Measurements from ENCODE around the gene PCDHB13. TPM values are rescaled to one million over a fixed set of nuclear protein-coding genes. Genes with fewer than 3 reads are reported as not detected.
"Not testable (repeated sequence)": the region's sequence is repeated elsewhere in the genome, so short reads cannot be mapped to it uniquely, and the experiment has no call there.

The PCDHB13 gene
- total RNA-seq, 1 donor = not detected

DNA sequence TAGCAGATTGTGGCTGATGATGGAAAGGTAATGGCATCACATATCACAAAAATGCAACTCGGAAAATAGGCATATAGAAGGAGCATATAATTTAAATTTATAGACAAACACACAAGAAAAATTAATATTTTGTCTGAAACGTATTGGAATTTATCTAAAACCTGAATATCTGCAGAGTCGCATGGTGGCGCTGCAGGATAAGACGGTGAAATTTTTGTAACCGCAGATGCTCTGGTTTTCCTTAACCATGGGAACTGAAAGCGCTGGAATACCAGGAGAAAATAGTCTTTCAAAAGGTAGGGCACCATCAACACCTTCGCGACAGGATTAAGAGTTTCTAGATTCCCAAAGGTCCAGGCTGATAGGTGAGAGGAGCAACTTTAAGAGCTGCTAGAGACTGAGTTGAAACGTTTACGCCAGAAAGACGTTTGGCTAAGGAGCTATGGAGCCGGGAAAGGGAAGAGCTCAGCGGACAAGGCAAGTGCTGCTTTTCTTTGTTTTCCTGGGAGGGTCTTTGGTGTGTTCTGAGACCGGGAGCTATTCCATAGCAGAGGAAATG, 20.5 kb downstream of the PCDHB13 start:
- Histone ChIP-seq H3K9me3 (ENCODE audit: low read depth, low read length) (peaks cover 31% of the 10 kb centered on the region), H3K4me1 (ENCODE audit: insufficient read depth, low read length) (no peaks in the 10 kb centered on the region), H3K4me3 (ENCODE audit: low read length) (no peak overlapping the region), H3K27me3 (ENCODE audit: insufficient read depth, low read length) (peaks cover 43% of the 10 kb centered on the region)

DNA sequence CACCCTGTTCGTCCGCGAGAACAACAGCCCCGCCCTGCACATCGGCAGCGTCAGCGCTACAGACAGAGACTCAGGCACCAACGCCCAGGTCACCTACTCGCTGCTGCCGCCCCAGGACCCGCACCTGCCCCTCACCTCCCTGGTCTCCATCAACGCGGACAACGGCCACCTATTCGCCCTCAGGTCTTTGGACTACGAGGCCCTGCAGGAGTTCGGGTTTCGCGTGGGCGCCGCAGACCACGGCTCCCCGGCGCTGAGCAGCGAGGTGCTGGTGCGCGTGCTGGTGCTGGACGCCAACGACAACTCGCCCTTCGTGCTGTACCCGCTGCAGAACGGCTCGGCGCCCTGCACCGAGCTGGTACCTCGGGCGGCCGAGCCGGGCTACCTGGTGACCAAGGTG, 22.2 kb downstream of the PCDHB13 start:
- peaks cover 57% of the 10 kb centered on the region for H3K27me3 ChIP-seq (ENCODE audit: insufficient read depth, low read length)
- H3K4me3 ChIP-seq (ENCODE audit: low read length); H3K4me1 ChIP-seq (ENCODE audit: insufficient read depth, low read length): not testable (repeated sequence)
- peaks cover 41% of the 10 kb centered on the region for H3K9me3 ChIP-seq (ENCODE audit: low read depth, low read length)

DNA sequence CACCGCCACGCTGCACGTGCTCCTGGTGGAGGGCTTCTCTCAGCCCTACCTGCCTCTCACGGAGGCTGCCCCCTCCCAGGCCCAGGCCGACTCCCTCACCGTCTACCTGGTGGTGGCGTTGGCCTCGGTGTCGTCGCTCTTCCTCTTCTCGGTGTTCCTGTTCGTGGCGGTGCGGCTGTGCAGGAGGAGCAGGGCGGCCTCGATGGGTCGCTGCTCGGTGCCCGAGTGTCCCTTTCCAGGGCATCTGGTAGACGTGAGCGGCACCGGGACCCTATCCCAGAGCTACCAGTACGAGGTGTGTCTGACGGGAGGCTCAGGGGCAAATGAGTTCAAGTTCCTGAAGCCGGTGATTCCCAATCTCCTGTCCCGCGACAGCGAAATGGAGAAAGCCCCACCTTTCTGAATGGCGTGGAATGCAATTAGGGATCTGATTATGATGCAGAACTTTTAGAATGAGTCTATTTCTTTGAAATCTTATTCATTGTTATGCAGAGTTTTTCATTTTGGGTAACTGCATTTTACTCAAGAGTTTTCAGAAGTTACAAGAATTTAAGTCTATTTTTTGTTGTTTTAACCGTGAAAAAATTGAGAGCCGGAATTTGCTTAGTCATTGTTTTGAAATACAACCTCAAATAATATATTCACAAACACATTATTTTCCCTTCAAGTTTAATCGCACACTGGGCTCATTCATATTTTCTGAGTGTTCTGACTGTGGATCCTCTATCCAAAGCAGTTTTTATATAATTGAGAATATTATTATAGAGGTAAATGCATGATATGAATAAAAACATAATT, 23.0 kb downstream of the PCDHB13 start:
- Histone ChIP-seq H3K4me3 (ENCODE audit: low read length) (no peak overlapping the region), H3K9me3 (ENCODE audit: low read depth, low read length) (peaks cover 41% of the 10 kb centered on the region), H3K4me1 (ENCODE audit: insufficient read depth, low read length) (no peaks in the 10 kb centered on the region), H3K27me3 (ENCODE audit: insufficient read depth, low read length) (peaks cover 58% of the 10 kb centered on the region)

DNA sequence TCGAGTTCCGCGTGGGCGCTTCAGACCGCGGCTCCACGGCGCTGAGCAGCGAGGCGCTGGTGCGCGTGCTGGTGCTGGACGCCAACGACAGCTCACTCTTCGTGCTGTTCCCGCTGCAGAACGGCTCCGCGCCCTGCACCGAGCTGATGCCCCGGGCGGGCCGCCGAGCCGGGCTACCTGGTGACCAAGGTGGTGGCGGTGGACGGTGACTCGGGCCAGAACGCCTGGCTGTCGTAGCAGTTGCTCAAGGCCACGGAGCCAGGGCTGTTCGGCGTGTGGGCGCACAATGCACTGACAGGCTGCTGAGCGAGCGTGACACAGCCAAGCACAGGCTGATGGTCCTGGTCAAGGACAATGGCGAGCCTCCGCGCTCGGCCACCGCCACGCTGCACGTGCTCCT, 27.8 kb downstream of the PCDHB13 start:
- Histone ChIP-seq H3K27me3 (ENCODE audit: insufficient read depth, low read length) (peaks cover 60% of the 10 kb centered on the region), H3K4me3 (ENCODE audit: low read length) (no peak overlapping the region), H3K4me1 (ENCODE audit: insufficient read depth, low read length) (no peaks in the 10 kb centered on the region), H3K9me3 (ENCODE audit: low read depth, low read length) (peaks cover 63% of the 10 kb centered on the region)

DNA sequence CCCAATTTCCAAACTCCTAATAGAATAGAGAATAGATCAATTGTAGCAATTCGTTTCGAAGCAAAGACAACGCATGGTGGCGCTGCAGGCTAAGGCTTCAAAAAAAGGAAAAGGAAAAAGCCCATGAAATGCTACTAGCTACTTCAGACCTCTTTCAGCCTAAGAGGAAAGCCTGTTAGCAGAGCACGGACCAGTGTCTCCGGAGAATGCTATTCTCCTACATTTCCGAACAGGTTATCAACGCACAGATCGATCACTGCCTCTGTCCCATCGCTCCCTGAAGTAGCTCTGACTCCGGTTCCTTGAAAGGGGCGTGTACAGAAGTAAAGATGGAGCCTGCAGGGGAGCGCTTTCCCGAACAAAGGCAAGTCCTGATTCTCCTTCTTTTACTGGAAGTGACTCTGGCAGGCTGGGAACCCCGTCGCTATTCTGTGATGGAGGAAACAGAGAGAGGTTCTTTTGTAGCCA, 31.6 kb downstream of the PCDHB13 start, which contains the start of gene PCDHB15:
Gene PCDHB15 (plus strand): TSS at position 146 of the 468 bp plus-strand sequence. CDS start 184 bp downstream, at position 330.
- Histone ChIP-seq H3K4me3 (ENCODE audit: low read length) (no peak within 1 kb of the TSS), H3K27me3 (ENCODE audit: insufficient read depth, low read length) (peaks cover 28% of the 10 kb centered on the region), H3K9me3 (ENCODE audit: low read depth, low read length) (peaks cover 62% of the 10 kb centered on the region), H3K4me1 (ENCODE audit: insufficient read depth, low read length) (no peaks in the 10 kb centered on the region)

DNA sequence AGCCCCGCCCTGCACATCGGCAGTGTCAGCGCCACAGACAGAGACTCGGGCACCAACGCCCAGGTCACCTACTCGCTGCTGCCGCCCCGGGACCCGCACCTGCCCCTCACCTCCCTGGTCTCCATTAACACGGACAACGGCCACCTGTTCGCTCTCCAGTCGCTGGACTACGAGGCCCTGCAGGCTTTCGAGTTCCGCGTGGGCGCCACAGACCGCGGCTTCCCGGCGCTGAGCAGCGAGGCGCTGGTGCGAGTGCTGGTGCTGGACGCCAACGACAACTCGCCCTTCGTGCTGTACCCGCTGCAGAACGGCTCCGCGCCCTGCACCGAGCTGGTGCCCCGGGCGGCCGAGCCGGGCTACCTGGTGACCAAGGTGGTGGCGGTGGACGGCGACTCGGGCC, 33.3 kb downstream of the PCDHB13 start:
- not testable (repeated sequence) for H3K4me1 ChIP-seq (ENCODE audit: insufficient read depth, low read length); H3K4me3 ChIP-seq (ENCODE audit: low read length)
- peaks cover 21% of the 10 kb centered on the region for H3K27me3 ChIP-seq (ENCODE audit: insufficient read depth, low read length)
- peaks cover 73% of the 10 kb centered on the region for H3K9me3 ChIP-seq (ENCODE audit: low read depth, low read length)

DNA sequence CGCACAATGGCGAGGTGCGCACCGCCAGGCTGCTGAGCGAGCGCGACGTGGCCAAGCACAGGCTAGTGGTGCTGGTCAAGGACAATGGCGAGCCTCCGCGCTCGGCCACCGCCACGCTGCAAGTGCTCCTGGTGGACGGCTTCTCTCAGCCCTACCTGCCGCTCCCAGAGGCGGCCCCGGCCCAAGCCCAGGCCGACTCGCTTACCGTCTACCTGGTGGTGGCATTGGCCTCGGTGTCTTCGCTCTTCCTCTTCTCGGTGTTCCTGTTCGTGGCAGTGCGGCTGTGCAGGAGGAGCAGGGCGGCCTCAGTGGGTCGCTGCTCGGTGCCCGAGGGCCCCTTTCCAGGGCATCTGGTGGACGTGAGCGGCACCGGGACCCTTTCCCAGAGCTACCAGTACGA, 33.7 kb downstream of the PCDHB13 start:
- peaks cover 21% of the 10 kb centered on the region for H3K27me3 ChIP-seq (ENCODE audit: insufficient read depth, low read length)
- not testable (repeated sequence) for H3K4me3 ChIP-seq (ENCODE audit: low read length); H3K4me1 ChIP-seq (ENCODE audit: insufficient read depth, low read length)
- H3K9me3 ChIP-seq (ENCODE audit: low read depth, low read length) = peaks cover 76% of the 10 kb centered on the region

DNA sequence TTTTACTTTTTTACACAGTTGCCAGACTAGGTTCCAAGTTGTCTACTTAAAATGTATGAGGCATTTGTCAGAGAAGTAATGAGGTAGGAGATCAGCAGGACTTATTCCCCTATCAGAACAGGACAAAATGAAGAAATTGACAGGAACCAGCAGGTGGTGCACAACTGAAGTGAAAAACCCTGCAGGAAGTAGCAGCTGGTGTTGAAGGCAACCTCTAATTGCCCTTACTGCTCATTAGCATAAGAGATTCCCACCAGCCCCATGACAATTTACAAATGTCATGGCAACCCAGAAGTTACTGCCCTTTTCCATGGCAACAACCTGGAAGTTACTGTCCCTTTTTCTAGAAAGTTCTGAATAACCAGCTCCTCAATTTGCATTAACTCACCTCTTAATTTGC, 36.9 kb downstream of the PCDHB13 start:
- no peak overlapping the region for H3K4me3 ChIP-seq (ENCODE audit: low read length)
- peaks cover 81% of the 10 kb centered on the region for H3K9me3 ChIP-seq (ENCODE audit: low read depth, low read length)
- H3K4me1 ChIP-seq (ENCODE audit: insufficient read depth, low read length) = no peaks in the 10 kb centered on the region
- peaks cover under 1% of the 10 kb centered on the region for H3K27me3 ChIP-seq (ENCODE audit: insufficient read depth, low read length)

DNA sequence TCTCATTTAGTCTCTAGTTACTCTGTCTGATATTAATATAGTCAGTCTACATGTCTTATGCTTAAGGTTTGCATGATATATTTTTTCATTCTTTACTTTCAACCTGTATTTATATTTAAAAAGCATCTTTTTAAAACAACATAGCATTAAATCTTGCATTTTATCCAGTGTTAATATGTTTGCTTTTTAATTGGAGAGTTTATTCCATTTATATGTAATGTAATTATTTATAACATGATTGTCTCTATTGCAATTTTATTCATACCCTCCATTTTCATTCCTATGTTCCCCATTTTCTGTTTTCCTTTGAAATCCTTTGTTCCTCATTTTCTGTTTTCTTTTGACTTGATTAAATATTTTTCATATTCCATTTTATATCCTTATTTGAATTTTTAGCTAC, 44.7 kb downstream of the PCDHB13 start:
- H3K4me3 ChIP-seq (ENCODE audit: low read length) = no peak overlapping the region
- H3K27me3 ChIP-seq (ENCODE audit: insufficient read depth, low read length) = no peaks in the 10 kb centered on the region
- H3K4me1 ChIP-seq (ENCODE audit: insufficient read depth, low read length) = no peaks in the 10 kb centered on the region
- peaks cover 97% of the 10 kb centered on the region for H3K9me3 ChIP-seq (ENCODE audit: low read depth, low read length)

DNA sequence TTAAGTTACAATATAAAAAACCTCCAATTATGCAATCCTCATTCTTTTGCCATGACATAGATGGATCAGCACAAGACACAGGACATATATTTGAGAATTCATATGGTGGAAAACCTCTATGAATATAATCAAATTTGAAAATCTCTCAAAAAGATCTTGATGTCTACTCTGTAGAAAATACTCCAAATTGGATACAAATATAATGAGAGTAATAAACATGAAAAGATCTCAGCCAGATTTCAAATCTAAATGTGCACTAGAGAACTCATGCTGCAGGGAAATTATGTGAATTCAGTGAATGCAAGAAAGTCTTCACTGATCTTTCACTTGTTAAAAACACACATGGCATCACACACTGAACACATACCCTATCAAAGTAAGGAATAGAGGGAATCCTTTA, 45.2 kb downstream of the PCDHB13 start:
- Histone ChIP-seq H3K4me3 (ENCODE audit: low read length) (no peak overlapping the region), H3K9me3 (ENCODE audit: low read depth, low read length) (peaks cover 97% of the 10 kb centered on the region), H3K27me3 (ENCODE audit: insufficient read depth, low read length) (no peaks in the 10 kb centered on the region), H3K4me1 (ENCODE audit: insufficient read depth, low read length) (no peaks in the 10 kb centered on the region)

DNA sequence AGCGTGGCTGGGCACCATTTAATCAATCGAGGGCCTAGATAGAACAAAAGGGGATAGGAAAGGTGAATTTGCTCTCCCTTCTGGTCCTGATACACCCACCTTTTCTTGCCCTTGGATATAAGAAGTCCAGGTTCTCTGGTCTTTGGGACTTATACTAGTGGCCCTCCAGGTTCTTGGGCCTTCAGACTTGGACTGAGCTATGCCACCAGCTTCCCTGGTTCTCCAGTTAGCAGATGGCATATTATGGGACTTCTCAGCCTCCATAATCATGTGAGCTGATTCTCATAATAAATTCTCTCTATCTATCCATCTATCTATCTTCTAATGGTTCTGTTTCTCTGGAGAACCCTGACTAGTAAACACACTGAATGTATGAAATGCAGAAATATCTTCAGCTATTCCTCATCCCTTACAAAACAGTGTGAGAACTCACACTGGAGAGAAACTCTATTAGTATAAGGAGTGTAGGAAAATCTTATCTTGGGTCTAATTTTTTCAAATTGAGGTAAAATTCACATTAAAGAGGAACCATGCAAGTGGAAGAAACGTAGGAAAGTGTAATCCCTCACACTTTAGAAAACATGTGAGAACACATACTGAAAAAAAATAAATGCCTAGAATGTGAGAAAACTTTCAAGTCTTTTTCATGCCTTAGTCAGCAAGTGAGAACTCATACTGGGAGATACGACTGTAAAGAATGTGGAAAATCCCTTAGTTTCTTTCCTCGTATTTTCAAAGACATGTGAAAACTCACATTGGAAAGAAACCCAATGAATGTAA, 46.9 kb downstream of the PCDHB13 start:
- Histone ChIP-seq H3K9me3 (ENCODE audit: low read depth, low read length) (peaks cover 97% of the 10 kb centered on the region), H3K4me3 (ENCODE audit: low read length) (no peak overlapping the region), H3K4me1 (ENCODE audit: insufficient read depth, low read length) (no peaks in the 10 kb centered on the region), H3K27me3 (ENCODE audit: insufficient read depth, low read length) (no peaks in the 10 kb centered on the region)

DNA sequence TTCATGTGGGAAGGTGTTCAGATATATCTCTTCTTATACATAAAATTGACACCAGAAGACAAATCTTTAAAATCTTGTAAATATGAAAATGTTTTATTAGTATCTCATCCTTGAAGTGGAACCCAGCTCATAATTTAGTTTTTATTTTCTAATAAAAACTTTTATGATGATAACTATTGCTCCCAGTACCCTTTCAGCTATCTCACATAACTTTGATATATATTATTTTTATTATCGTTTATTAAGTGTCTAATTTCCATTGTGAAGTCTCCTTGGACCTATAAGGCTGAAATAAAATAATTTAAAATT, 47.5 kb downstream of the PCDHB13 start:
- Histone ChIP-seq H3K27me3 (ENCODE audit: insufficient read depth, low read length) (no peaks in the 10 kb centered on the region), H3K4me3 (ENCODE audit: low read length) (no peak overlapping the region), H3K9me3 (ENCODE audit: low read depth, low read length) (peaks cover 97% of the 10 kb centered on the region), H3K4me1 (ENCODE audit: insufficient read depth, low read length) (no peaks in the 10 kb centered on the region)

Other genes with a start within 250 kb of the PCDHB13 start
- not detected for gene PCDHAC2, start 247.4 kb upstream of the PCDHB13 start, total RNA-seq
- gene PCDHB1, start 162.5 kb upstream of the PCDHB13 start, total RNA-seq = under 0.01 TPM
- gene PCDHB2, start 119.3 kb upstream of the PCDHB13 start, total RNA-seq = 0.10 TPM
- under 0.01 TPM for gene PCDHB3, start 113.4 kb upstream of the PCDHB13 start, total RNA-seq
- not detected for gene PCDHB4, start 92.1 kb upstream of the PCDHB13 start, total RNA-seq
- gene PCDHB5, start 78.7 kb upstream of the PCDHB13 start, total RNA-seq = 0.10 TPM
- gene PCDHB6, start 63.9 kb upstream of the PCDHB13 start, total RNA-seq = not detected
- gene PCDHB7, start 41.3 kb upstream of the PCDHB13 start, total RNA-seq = under 0.01 TPM
- not detected for gene PCDHB8, start 36.1 kb upstream of the PCDHB13 start, total RNA-seq
- gene PCDHB16, start 31.5 kb upstream of the PCDHB13 start, total RNA-seq = not detected
- gene PCDHB9, start 26.8 kb upstream of the PCDHB13 start, total RNA-seq = 0.31 TPM
- not detected for gene PCDHB10, start 21.6 kb upstream of the PCDHB13 start, total RNA-seq
- not detected for gene PCDHB11, start 14.3 kb upstream of the PCDHB13 start, total RNA-seq
- not detected for gene PCDHB12, start 5.2 kb upstream of the PCDHB13 start, total RNA-seq
- not detected for gene PCDHB14, start 9.4 kb downstream of the PCDHB13 start, total RNA-seq
- gene PCDHB15, start 31.5 kb downstream of the PCDHB13 start, total RNA-seq = not detected
- gene SLC25A2, start 90.1 kb downstream of the PCDHB13 start, total RNA-seq = 0.73 TPM
- gene TAF7, start 106.9 kb downstream of the PCDHB13 start, total RNA-seq = 76.5 TPM
- gene PCDHGA1, start 116.6 kb downstream of the PCDHB13 start, total RNA-seq = not detected
- gene PCDHGA2, start 124.8 kb downstream of the PCDHB13 start, total RNA-seq = not detected
- gene PCDHGA3, start 129.9 kb downstream of the PCDHB13 start, total RNA-seq = 0.10 TPM
- gene PCDHGB1, start 136.2 kb downstream of the PCDHB13 start, total RNA-seq = not detected
- 0.21 TPM for gene PCDHGA4, start 141.1 kb downstream of the PCDHB13 start, total RNA-seq
- 0.63 TPM for gene PCDHGB2, start 146.1 kb downstream of the PCDHB13 start, total RNA-seq
- gene PCDHGA5, start 150.2 kb downstream of the PCDHB13 start, total RNA-seq = 0.21 TPM
- gene PCDHGB3, start 156.3 kb downstream of the PCDHB13 start, total RNA-seq = 0.63 TPM
- gene PCDHGA6, start 160.0 kb downstream of the PCDHB13 start, total RNA-seq = 0.10 TPM
- gene PCDHGA7, start 168.8 kb downstream of the PCDHB13 start, total RNA-seq = 0.42 TPM
- gene PCDHGB4, start 173.8 kb downstream of the PCDHB13 start, total RNA-seq = 0.31 TPM
- 0.10 TPM for gene PCDHGA8, start 178.7 kb downstream of the PCDHB13 start, total RNA-seq
- gene PCDHGB5, start 184.0 kb downstream of the PCDHB13 start, total RNA-seq = 0.84 TPM
- gene PCDHGA9, start 188.9 kb downstream of the PCDHB13 start, total RNA-seq = 0.42 TPM
- gene PCDHGB6, start 194.1 kb downstream of the PCDHB13 start, total RNA-seq = 0.63 TPM
- gene PCDHGA10, start 199.1 kb downstream of the PCDHB13 start, total RNA-seq = 0.52 TPM
- 0.31 TPM for gene PCDHGB7, start 203.8 kb downstream of the PCDHB13 start, total RNA-seq
- 0.21 TPM for gene PCDHGA11, start 207.1 kb downstream of the PCDHB13 start, total RNA-seq
- gene PCDHGA12, start 216.6 kb downstream of the PCDHB13 start, total RNA-seq = 0.10 TPM

Data from mononuclear cell (primary cell).